Activated T-cell treated with anti-CD3 and anti-CD28 coated beads, Interleukin-2, amount 50 U/mL, for 72 hours (primary cell): ENCODE data around the gene TIGIT. TPM values are rescaled to one million over a fixed set of nuclear protein-coding genes. Genes with fewer than 3 reads are reported as not detected.

Experiments used
- ATAC-seq, 2 donors: fragments of 150-1000 bp; cut with Tn5 transposase; replicated peaks in 1 of 2; 2 replicates each; pipeline ENCODE4 v1.10.0; 2021; ENCODE audit warnings: moderate library complexity in 2 of 2, mild to moderate bottlenecking in 1 of 2
- DNase-seq, 2 donors: peaks; one replicate each; pipeline ENCODE4 v3.0.0; 2021 to 2022; ENCODE audit warnings: mixed read lengths in 1 of 2
- H3K27ac Mint-ChIP-seq: one replicate; pipeline ENCODE4 v1.8.0; 2022; ENCODE audit warnings: mild to moderate bottlenecking, moderate library complexity, mixed read lengths
- H3K27me3 Mint-ChIP-seq: one replicate; pipeline ENCODE4 v1.8.0; 2022; ENCODE audit warnings: low read depth, mixed read lengths
- H3K36me3 Mint-ChIP-seq, 2 donors: one replicate each; pipeline ENCODE4 v1.8.0; 2022; ENCODE audit warnings: mixed read lengths in 2 of 2, mild to moderate bottlenecking in 1 of 2; ENCODE audit not compliant: insufficient read depth in 2 of 2
- H3K4me1 Mint-ChIP-seq: one replicate; pipeline ENCODE4 v1.8.0; 2022; ENCODE audit warnings: low read depth, mixed read lengths
- H3K4me3 Mint-ChIP-seq, 2 donors: one replicate each; pipeline ENCODE4 v1.8.0; 2022; ENCODE audit warnings: mild to moderate bottlenecking in 2 of 2, mixed read lengths in 2 of 2, moderate library complexity in 2 of 2
- H3K9me3 Mint-ChIP-seq, 2 donors: one replicate each; pipeline ENCODE4 v1.8.0; 2022; ENCODE audit warnings: mixed read lengths in 2 of 2
- total RNA-seq, 2 donors: library from RNA; stranded (reverse); gene quantifications; one replicate each; pipeline ENCODE4 v1.2.3, GENCODE V29; 2022

TIGIT gene
- total RNA-seq, 2 donors from 2014 or later = 77.2 to 80.2 TPM

DNA sequence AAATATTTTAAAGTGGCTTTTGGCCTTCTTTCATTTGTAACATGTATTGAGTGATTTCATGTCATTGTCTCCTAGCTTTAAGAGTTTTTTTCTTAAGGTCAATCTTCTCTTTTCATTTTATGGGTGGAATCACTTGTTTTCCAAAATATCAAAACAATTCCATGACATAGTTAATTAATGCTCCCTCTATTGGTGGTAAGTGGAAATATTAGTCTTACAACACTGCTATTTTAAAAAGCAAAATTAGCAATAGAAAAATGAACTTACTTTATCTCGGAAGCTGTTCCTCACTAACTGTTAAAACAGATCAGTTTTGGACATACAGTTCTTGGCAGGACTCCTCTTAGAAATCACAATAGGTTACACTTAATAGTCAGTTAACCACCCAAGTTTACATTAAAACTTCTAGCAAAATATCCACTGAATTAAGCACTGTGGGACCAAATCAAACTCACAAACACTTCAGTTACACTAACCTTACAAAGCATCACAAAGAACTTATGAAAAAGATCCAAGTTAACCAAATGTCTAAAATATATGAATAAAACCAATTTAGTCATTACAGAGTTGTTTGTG lies 42.4 kb downstream of the TIGIT start:
- peaks cover 72% of the 10 kb centered on the region for H3K4me1 Mint-ChIP-seq

DNA sequence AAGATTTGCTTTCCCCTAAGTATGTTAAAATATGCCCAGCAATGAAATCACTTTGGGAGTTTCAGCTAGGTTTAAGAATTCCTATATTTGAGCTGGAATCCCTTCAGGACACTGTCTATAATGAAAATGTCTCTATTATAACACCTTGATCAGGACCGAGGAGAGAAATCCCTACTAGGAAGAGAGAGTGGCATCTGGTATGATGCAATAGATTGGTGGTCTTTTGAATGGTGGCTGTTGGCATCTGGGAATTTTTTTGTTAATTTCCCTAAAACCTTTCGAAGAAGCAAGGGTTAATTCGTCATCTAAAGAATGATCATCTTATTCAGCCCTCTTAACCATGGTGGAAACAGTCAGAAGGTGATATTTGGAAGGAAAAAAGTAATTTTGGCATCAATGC lies 43.0 kb downstream of the TIGIT start:
- Mint-ChIP-seq H3K9me3 (peaks cover 0 to 4% of the 10 kb centered on the region in 2 donors), H3K4me1 (peaks cover 67% of the 10 kb centered on the region), H3K36me3 (peaks cover 9 to 12% of the 10 kb centered on the region in 2 donors), H3K4me3 (peak overlapping the region; percentile 16 to 74), H3K27me3 (no peaks in the 10 kb centered on the region), H3K27ac (peak overlapping the region; percentile 95)
- ATAC-seq (no peak), DNase-seq (no peak)

More for the DNA sequence above, 42.4 kb downstream of the TIGIT start:
- peaks cover 0 to 6% of the 10 kb centered on the region in 2 donors for H3K9me3 Mint-ChIP-seq
- no peaks in the 10 kb centered on the region for H3K27me3 Mint-ChIP-seq
- H3K27ac Mint-ChIP-seq = peak overlapping the region; percentile 95
- ATAC-seq = no peak
- peaks cover 13 to 14% of the 10 kb centered on the region in 2 donors for H3K36me3 Mint-ChIP-seq
- H3K4me3 Mint-ChIP-seq = peak overlapping the region in 1 of 2 donors; percentile 55
- no peak for DNase-seq

DNA sequence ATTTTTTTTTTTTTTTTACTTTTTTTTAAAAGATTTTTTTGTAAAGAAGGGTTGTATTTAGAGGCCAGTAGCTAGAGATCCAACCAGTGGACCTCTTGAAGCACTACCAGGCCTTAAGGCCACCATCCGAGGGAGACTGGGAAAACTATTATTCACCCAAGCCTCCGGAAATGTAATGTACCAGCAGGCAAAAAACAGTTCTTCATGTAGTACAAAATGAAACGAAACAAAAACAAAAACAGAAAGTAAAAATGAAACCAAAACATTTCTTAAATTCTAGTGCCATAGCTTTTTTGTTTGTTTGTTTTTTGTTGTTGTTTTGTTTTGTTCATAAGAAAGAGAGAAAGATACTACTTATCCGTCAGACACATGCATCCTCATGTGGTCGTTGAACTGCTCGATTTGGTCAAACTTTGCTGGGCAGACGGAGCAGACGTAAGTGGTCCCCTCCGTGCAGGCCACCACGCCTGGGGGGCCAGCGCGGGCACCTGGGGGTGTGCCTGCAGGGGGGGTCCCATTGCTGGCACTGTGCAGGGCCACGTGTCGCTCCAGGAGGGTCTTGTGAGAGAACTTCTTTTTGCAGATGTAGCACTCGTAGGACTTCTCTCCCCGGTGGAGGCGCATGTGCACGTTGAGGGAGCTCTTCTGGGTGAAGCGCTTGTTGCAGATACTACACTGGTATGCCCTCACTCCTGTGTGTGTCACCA lies 45.0 kb downstream of the TIGIT start:
- peaks cover 58% of the 10 kb centered on the region for H3K4me1 Mint-ChIP-seq
- H3K27me3 Mint-ChIP-seq = no peaks in the 10 kb centered on the region
- H3K9me3 Mint-ChIP-seq = no peaks in the 10 kb centered on the region
- DNase-seq (no peak), ATAC-seq (peak in 1 of 2 donors; percentile 44)
- peak overlapping the region; percentile 91 for H3K27ac Mint-ChIP-seq
- H3K4me3 Mint-ChIP-seq = peak overlapping the region in 1 of 2 donors; percentile 76
- H3K36me3 Mint-ChIP-seq = peaks cover 5 to 8% of the 10 kb centered on the region in 2 donors

DNA sequence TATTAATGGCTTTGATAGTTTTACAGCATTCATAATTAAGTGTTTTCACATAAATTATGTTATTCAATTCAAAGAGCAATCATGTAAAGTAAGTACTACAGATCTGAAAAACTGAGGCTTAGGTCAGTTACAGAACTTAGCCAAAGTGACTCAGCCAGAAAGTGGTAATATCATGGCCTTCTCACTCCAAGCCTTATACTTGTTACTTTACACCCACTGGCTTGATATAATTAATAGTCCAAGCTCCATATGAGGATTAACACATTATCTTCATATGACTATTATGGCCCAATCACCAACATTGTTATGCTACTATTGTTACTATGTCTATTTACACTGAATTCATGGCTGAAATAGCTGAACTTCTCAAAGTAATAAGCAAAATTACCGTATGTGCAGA lies 50.7 kb downstream of the TIGIT start:
- H3K9me3 Mint-ChIP-seq = no peaks in the 10 kb centered on the region
- H3K36me3 Mint-ChIP-seq = no peaks in the 10 kb centered on the region
- H3K4me1 Mint-ChIP-seq = peaks cover 18% of the 10 kb centered on the region
- DNase-seq (no peak), ATAC-seq (peak in 1 of 2 donors; percentile 54)
- no peak overlapping the region for H3K27ac Mint-ChIP-seq
- H3K27me3 Mint-ChIP-seq = no peaks in the 10 kb centered on the region
- H3K4me3 Mint-ChIP-seq = no peak overlapping the region

DNA sequence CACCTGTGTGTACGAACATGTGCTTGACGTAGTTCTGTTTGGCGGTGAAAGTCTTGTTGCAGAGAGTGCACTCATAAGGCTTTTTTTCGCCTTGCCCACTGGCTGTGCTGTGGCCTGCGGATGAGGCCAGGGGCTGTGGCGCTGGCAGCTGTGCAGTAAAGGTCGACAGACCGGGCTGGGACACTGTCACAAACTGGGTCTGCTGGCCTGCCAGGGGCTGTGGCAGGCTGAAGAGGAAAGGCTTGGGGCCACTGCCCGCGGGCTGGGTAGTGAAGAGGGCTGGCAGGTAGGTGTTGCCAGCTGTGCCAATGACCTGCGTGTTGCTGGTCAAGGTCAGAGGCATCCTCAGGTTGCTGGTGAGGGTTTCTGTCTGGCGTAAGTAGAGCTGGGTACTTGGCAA lies 56.4 kb downstream of the TIGIT start:
- H3K27me3 Mint-ChIP-seq = no peaks in the 10 kb centered on the region

DNA sequence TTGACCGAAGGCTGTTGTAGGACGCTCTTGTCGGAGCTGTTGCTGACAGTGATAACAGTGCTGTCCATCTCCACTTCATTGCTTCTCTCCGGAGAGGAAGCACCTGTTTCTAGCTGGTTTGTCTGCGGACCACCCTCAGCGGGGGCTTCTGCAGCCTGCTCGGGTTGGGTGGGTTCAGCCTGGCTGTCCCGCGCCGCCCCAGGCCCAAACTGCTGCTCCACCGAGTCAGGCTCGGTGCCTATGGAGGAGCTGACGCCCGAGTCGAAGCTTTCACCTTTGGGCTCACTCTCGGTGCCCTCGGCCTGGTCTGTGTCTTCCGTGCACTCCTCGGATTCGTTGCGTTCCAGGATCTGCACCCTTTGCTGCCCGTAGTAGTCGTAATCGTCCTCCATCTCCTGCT lies 56.9 kb downstream of the TIGIT start:
- ATAC-seq (no peak), DNase-seq (no peak)
- no peak overlapping the region for H3K4me3 Mint-ChIP-seq
- no peak overlapping the region for H3K27ac Mint-ChIP-seq
- H3K36me3 Mint-ChIP-seq = no peaks in the 10 kb centered on the region
- H3K9me3 Mint-ChIP-seq = no peaks in the 10 kb centered on the region
- H3K27me3 Mint-ChIP-seq = no peaks in the 10 kb centered on the region
- H3K4me1 Mint-ChIP-seq = peaks cover 6% of the 10 kb centered on the region

More for the DNA sequence above, 56.4 kb downstream of the TIGIT start:
- H3K27ac Mint-ChIP-seq = no peak overlapping the region
- H3K4me1 Mint-ChIP-seq = peaks cover 8% of the 10 kb centered on the region
- no peak for ATAC-seq
- DNase-seq = no peak
- no peak overlapping the region for H3K4me3 Mint-ChIP-seq
- H3K9me3 Mint-ChIP-seq = no peaks in the 10 kb centered on the region
- no peaks in the 10 kb centered on the region for H3K36me3 Mint-ChIP-seq

DNA sequence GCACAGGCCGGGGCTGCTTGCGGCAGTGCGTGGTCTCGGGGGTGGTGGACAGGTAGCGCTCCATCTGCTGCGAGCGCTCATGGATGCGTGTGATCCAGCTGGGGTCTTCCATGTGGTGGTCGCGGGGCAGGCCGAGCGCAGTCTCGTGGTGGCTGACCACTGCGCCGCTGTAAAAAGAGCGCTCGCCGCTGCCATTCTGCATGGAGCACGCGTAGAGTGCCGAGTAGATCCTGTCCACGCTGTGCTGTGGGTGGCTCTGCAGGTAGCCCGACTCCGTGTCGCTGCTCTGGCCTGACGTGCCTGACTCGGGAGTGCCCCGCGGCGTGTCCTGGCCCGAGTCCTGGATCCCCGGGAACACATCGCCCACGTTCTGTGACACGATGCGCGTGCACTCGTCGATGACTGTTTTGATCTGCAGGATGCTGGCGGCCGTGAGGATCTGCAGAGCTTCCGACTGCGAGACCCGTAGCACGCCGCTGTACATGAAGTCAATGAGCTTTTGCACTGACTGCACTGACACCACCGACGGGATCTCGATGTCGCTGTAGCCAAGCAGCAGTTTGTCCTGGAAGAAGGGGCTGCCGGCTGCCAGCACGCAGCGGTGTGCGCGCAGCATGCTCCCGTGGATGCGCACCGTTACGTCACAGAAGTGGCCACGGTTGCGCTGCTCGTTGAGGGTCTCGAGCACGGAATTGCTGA lies 57.4 kb downstream of the TIGIT start:
- Mint-ChIP-seq H3K4me1 (no peaks in the 10 kb centered on the region), H3K4me3 (no peak overlapping the region), H3K27me3 (no peaks in the 10 kb centered on the region), H3K27ac (no peak overlapping the region), H3K36me3 (no peaks in the 10 kb centered on the region), H3K9me3 (no peaks in the 10 kb centered on the region)
- DNase-seq (no peak), ATAC-seq (no peak)

DNA sequence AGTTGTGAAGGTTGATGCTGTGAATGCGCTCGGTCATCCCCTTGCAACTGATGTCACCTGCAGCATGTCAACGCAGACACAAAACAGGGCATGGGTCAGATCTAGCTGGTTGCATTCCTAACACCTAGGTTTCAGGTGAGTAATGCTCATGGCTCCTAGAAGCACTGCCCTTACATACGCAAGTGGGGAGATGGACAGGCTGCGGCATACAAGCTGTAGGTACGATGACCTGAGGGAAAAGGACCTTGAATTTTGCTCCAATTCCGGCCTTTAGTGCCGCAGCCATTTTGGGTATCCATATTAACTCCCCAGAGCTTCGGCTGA lies 58.0 kb downstream of the TIGIT start:
- no peak overlapping the region for H3K4me3 Mint-ChIP-seq
- H3K27ac Mint-ChIP-seq = no peak overlapping the region
- no peaks in the 10 kb centered on the region for H3K4me1 Mint-ChIP-seq
- H3K9me3 Mint-ChIP-seq = no peaks in the 10 kb centered on the region
- H3K27me3 Mint-ChIP-seq = no peaks in the 10 kb centered on the region
- ATAC-seq = no peak
- H3K36me3 Mint-ChIP-seq = no peaks in the 10 kb centered on the region
- DNase-seq = no peak

DNA sequence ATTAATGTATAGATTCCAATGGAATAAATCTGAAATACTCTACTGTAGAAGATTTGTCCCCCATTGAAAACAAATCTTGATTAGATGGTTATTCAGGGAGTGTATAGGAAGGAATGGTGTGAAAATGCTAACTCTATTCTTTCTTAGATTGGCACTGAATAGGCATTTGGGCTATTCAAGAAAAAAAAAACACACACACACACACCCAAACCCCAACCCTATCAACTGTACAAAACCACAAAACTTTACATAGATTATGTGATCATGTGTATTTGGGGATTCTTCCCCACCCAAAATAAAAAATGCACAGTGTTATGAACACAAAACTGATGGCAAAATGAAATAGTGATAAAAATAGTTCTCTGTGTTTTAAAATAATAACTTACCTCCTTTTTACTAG lies 61.8 kb downstream of the TIGIT start:
- Mint-ChIP-seq H3K27ac (no peak overlapping the region), H3K4me1 (no peaks in the 10 kb centered on the region), H3K4me3 (no peak overlapping the region), H3K27me3 (no peaks in the 10 kb centered on the region), H3K36me3 (no peaks in the 10 kb centered on the region), H3K9me3 (no peaks in the 10 kb centered on the region)
- no peak for DNase-seq
- ATAC-seq = no peak

DNA sequence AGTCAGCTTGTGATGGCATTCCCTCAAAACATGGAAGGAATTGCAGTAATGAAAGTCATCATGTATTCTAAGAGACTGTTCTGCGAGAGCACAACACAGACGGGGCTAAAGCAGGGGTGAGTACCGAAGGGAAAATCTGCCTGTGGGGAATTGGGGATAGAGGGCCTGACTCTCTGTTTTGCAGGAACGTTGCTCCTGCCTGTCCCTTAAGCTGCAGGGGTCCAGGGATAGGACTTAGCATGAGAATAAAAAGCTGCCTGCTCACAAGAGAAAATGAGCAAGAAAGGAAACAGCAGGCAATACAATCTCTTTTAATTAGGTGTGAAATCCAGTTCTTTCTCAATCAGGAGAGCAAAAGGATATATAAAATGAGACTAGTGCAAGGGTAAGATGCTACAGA lies 62.2 kb downstream of the TIGIT start:
- Mint-ChIP-seq H3K9me3 (no peaks in the 10 kb centered on the region), H3K27me3 (no peaks in the 10 kb centered on the region), H3K36me3 (no peaks in the 10 kb centered on the region), H3K27ac (no peak overlapping the region), H3K4me1 (peaks cover under 1% of the 10 kb centered on the region), H3K4me3 (no peak overlapping the region)
- ATAC-seq (no peak), DNase-seq (no peak)

DNA sequence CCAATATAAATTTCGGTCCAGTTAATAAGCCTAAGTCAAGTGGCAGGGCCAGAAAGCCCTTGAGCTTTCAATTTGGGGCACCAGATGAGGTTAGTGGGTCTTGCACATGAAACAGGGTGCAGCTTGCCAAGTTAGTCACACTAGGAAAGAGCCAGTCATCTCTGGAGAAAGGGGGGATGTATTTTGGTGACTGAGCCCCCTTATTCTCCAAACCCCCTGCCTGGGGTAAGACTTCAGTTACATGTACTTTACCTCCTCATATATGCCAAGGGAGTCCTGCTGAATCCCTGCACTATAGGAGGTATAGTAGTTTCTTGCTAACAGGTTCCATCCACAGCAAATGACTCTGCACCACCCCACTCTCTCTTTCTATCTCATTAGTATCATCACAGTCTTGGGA lies 62.7 kb downstream of the TIGIT start:
- Mint-ChIP-seq H3K27ac (no peak overlapping the region), H3K36me3 (no peaks in the 10 kb centered on the region), H3K4me3 (no peak overlapping the region), H3K4me1 (peaks cover 5% of the 10 kb centered on the region), H3K9me3 (no peaks in the 10 kb centered on the region), H3K27me3 (no peaks in the 10 kb centered on the region)
- peak; percentile 41 to 49 for ATAC-seq
- DNase-seq = no peak
